ENCODE results near the gene CYB561D2. TPM values are rescaled to one million over a fixed set of nuclear protein-coding genes. Genes with fewer than 3 reads are reported as not detected.

CYB561D2 gene
- total RNA-seq, 1 donor from 2014 or later, result 5.6 TPM

DNA sequence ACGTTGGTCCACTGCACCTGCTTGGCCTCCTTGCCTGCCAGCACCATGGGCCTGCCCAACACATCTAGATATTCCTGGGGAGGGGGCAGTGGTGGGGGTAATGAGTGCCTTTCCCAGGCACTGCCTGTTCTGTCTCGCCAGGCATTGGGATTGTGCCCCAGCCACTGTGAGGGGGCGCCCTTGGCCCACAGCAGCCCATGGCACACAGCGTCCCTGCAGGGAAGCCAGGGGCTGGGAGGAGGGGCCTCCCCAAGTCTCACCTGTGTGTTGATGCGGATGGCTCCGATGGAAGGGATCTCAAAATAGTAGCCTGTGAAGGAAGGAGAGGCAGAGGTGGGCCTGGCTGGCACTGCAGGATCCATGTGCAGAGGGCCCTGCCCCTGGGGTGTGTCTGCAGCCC lies 27.4 kb downstream of the CYB561D2 start:
- ATAC-seq (ENCODE audit: poor library complexity) (no peak), DNase-seq (no peak)
- intact Hi-C loops (cut with DNase I), result no loop called here

DNA sequence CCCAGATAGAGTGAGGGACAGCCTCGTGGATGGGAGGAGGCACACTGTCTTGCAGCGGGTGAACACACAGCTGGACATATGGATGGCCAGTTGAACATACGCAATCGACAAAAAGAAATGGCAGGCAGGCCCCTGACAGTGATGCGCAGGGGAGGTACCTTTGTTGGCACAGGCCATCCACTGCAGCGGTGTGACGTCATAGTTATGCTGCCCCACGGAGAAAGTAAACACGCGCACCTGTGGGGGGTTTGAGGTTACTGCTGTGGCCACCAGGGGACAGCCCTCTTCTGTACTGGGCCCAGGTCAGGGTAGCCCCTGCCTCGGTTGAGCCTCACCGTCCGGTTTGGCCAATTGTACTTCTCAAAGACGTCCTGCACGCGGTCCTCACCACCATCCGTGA lies 28.1 kb downstream of the CYB561D2 start:
- intact Hi-C loops (cut with DNase I), result no loop called here
- no peak for DNase-seq
- ATAC-seq (ENCODE audit: poor library complexity), result no peak

DNA sequence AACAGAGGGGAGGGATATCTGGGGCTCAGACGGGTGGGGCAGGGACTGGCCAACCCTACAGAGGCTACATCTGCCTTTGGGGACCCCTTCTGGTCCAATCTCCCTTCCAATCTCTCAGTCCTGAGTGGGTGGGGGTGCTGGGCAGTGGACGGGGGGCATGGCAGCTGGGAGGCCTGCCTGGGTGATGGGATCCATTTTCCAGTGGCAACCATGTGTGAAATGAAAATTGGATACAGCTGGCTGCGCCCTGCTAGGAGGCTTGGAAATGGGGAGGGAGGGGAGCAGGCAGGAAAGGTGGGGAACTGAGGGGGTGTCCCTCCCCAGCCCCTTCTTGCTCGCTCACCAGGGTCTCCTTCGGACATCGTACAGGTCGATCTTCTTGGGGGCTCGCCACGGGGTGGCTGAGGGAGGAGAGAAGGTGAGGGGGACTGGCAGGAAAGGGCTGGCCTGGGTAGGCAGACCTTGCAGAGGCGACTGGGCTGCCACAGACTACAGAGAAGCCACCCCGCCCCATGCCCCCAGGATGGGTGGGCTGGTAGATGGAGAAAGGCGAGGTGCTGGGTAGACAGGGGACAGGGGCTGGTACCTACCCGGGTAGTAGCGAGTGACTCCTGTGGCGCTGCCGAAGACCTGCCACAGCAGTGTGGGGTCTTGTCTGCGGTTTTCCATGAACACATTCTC lies 29.9 kb downstream of the CYB561D2 start:
- intact Hi-C loops (cut with DNase I), result no loop called here
- no peak for DNase-seq
- ATAC-seq (ENCODE audit: poor library complexity), result no peak

DNA sequence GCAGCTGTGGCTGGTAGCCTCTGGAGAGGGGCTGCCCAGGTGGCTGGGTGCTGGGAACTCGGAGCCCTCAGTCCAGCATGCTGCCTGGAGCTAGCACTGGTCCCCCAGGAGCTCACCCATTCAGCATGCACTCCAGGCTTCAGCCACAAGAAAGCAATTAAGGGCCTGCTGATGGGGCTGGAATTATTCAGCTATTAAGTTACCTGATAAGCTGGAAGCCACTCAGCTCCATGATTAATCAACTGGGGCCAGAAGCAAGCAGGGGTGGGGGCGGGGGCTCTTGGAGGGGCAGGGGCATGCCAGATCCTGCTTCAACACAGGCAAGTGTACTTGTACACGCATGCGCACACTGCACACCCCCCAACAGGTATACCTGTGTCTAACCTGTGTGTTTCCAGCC lies 30.7 kb downstream of the CYB561D2 start:
- ATAC-seq (ENCODE audit: poor library complexity) (no peak), DNase-seq (no peak)
- intact Hi-C loops (cut with DNase I), result no loop called here

DNA sequence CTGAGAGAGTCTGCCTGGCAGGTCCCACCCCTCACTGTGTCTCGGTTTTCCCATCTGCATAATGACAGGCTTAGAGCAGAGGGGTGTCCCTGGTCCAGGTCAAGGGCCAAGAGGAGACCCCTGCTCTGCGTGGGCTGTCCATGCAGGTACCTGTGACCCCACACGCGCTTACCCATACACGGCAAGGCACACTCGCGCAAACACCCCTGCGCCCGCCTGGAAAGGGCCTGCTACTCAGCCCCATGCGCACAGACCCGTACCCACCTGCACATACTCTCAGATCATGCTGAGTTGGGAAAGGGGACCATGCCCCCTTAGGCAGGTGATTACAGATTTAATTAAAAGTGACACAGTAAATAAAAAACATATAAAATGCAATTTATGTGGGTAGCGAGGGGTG lies 32.1 kb downstream of the CYB561D2 start:
- ATAC-seq (ENCODE audit: poor library complexity), result no peak

DNA sequence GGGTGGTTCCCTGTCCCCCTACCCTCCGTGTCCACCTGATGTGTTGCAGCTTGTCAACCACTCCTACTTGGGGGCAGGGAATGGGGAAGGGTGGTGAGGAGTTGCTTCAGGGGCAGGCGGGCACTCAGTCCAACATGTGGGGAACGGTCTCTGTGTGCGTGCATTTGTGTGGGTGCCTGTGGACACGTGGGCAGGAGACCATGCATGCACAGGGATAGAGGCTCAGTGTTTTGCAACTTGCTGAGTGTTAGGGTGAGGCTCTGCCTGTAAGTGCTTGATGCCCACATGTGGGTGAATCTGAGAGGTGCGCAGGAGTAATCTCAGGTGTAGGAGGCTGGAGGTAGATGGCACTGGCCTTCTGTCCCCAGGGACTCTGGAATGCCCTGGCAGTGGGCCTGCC lies 33.1 kb downstream of the CYB561D2 start:
- intact Hi-C loops (cut with DNase I), result no loop called here

More for the DNA sequence above, 32.1 kb downstream of the CYB561D2 start:
- no peak for DNase-seq
- intact Hi-C loops (cut with DNase I), result no loop called here

DNA sequence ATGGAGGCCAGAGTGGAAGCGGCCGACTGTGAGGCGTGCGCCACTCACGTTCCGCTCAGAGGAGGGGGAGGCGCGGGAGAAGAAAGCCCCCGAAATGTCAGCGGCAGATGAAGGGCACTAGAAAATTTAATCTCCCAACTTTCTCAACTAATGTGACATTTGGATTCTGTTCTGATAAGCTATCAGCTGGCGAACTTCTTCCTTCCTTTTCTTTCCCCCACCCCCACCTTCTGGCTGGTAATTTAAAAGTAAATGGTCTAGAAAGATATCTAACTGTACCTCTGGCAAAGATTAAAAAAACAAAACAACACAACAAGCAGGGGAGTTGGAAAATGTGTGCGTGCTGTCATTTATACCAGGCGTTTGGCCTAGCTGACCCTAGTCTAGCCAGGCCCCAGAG lies 35.1 kb downstream of the CYB561D2 start:
- ATAC-seq (ENCODE audit: poor library complexity), result no peak
- intact Hi-C loops (cut with DNase I), result no loop called here

More for the DNA sequence above, 33.1 kb downstream of the CYB561D2 start:
- ATAC-seq (ENCODE audit: poor library complexity) (no peak), DNase-seq (no peak)

DNA sequence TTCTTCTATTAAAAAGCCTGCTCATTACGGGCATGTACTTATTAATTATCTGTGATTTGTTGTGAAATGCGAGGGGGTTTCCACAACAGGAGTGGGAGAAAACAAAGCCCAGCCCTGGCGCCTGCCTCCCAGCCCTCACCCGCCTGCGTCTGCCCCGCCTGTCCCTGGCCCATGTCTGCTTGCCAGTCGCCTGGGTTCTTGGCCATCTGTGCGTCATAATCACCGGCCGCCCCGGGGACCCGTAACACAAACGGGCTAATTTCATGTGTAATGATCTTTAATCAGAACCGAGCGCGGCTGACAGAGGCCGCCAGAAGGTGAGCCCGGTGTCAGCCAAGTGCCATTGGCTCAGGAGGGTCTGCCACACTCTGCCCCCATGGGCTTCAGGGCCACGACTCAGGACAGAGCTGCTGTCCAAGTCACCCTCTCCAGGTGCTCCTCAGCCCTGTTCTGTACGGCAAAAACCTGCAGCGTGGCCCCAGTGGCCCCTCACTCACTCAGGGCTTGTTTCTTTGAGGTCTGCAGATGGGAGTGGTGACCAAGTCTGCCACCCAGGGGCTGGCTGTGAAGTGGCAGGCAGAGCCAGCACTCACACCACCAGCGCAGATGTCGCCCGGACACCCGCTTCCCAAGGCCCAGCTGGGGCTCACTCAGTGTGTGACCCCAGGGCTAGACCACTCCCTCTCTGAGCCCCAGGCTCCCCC lies 37.5 kb downstream of the CYB561D2 start:
- DNase-seq (no peak), ATAC-seq (ENCODE audit: poor library complexity) (no peak)
- intact Hi-C loops (cut with DNase I), result no loop called here

More for the DNA sequence above, 35.1 kb downstream of the CYB561D2 start:
- no peak for DNase-seq

DNA sequence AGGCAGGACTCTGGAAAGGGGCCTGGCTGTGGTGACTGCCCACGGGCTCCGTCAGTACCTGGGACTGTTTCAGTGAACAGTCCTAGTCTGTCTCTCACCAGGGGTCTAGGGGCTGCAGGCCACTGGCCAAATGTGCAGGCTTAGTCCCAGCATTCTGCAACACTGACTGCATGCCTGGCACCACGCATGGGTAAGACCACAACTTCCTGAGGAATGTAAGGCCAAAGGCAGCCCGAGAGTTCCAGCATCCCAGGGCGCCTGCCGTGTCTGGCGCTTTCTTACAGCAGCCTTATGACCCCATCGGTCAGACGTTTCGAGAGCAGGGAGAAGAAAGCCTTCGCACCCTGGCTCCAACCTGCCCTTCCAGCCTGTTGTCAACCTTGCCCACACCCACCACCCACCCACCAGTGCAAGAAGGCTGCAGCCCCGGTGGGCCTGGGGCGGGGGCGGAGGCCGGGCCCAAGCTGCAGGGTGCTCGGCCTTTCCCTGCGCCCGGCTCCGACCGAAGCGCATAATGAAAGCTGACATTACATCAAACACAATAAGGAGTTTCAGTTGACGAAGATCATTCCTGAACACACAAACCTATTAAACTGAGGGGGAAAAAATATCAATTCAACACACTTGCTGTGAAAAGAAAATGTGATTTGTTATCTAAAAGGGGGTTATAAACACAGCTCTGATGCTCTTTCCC lies 38.2 kb downstream of the CYB561D2 start:
- DNase-seq, result no peak
- no peak for ATAC-seq (ENCODE audit: poor library complexity)
- intact Hi-C loops (cut with DNase I), result no loop called here

DNA sequence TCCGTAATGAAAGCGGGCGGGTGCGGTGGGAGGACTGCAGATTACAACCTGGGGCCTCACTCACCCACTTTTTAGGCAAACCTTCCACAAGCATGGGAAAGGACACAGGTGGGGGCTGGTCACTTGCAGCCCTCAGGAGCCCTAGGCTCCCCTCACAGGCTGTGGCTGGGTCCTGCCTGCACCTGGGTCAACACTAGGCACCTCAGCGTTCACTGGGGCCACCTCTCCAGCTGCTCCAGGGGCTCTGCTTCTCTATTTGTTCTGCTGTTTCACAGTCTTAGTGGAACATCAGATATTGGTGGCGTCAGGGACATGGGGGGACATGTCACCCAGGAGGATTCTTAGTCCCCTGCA lies 38.7 kb downstream of the CYB561D2 start:
- intact Hi-C loops (cut with DNase I), result no loop called here
- DNase-seq (no peak), ATAC-seq (ENCODE audit: poor library complexity) (no peak)

DNA sequence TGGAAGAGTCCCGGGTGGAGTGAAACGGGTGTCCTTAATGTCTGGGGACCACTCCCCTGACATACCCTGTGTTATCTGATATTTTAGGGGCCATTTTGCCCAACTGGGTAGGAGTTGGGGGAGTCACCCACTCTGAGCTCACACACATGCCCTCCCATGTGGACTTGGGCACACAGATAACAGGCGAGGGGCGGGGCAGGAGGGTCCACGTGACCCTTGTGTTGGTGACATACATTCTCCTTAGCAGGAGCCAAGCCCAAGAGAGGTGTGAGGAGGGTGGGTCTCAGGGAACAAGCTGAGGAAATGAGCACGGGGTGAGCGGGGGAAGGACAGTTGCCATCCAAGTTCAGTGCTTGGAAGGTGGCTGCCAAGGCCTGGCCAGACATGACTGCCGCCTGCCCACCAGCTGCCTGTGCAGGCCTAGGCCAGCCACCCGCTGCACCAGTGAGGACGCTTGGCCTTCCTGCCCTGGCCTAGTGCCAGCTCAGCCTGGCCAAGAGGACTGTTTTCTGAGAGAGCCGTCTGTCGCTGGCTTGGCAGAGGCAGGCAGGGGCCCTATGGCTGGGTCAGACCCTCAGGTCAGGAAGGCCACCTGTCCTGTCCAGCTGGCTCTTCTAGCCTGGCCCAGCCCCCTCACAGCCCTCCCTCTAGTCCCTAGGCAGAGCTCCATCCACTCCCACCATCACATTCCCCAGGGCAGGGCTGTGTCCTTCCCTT lies 40.0 kb downstream of the CYB561D2 start:
- peak; percentile 83 for ATAC-seq (ENCODE audit: poor library complexity)
- intact Hi-C loops (cut with DNase I), result no loop called here

DNA sequence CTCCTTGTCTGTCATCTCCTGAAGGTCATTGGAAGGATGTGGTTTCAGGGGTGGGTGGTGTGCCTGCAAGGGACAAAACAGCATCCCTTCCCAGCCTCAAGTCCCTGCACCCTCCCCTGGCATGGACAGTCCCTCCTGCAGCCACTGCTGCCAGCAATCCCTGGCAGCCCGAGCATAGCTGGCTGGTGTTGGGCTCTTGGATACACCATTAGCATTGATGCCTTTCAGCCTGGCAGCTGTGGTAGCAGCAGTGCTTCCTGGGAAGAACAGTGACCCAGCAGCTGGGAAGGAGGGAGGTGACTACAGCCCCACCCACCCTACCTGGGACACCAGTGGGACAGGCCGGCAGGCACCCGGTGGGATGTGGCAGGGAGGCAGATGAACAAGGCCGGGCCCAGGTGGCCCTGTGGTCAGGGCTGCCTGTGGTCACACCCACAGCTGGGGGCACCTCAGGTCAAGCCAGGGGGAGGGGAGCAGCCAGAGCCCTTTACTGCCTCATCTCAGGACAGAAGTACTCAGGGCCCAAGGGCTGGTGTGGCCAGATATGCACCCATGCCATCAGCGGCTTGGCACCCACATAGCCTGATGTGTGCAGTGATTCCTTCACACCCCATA lies 41.5 kb downstream of the CYB561D2 start:
- ATAC-seq (ENCODE audit: poor library complexity) (peak; percentile 87), DNase-seq (peak; percentile 68)
- intact Hi-C loops (cut with DNase I), result no loop called here

More for the DNA sequence above, 40.0 kb downstream of the CYB561D2 start:
- peak; percentile 87 for DNase-seq

DNA sequence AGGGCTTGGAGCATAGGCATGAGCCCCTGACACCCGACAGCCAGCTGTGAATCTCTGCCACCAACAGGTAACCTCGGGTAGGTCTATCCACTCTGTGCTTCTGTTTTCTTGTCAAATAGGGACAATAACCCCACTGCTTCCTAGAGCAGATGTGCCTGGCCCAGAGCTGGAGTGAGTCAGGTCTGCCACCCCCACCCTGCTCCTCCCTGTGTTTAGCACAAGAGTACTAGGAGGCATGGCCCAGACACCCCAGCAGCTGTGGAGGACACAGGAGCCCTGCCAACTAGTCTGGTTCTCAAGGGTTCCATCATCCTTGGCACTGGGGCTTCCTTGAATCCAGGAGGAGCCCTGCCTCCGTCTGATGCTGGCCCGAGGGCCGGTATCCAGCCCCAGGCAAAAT lies 42.4 kb downstream of the CYB561D2 start:
- intact Hi-C loops (cut with DNase I), result no loop called here
- ATAC-seq (ENCODE audit: poor library complexity) (no peak), DNase-seq (no peak)

DNA sequence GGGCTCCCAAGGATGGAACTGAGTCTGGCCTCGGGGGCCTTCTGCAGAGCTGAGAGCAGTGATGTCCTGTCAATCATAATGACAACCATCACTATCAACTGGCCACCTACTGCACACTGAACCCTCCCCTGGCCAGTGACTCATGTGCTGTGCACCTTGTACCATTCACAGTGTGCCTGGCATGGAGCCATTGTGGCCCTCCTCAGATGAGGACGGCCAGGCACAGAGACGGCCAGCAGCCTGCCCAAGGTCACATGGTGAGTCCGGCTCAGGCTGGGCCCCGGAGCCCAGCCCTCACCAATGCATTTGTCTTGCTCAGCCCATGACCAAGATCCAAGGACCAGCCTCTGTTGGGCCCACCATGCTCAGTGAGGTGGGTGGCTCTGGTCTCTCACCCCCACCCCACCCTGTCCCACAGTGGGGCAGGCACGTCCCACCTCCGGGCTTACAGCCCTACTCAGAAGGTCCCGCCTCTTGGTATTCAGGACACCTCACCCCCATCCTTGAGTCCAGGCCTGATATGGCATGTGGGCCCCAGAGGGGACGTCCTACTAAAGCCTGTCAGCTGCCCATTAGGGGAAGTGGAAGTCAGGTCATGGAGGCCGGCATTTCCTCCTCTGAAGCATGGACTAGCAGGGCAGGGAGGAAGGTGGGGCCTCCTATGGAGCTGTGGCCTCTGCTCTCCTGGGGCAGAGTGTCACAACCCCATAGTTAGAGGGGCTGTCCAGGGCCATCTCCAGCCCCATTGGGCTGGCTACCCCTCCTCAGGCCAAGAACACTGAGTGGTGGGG lies 44.6 kb downstream of the CYB561D2 start:
- DNase-seq (no peak), ATAC-seq (ENCODE audit: poor library complexity) (no peak)
- intact Hi-C loops (cut with DNase I), result no loop called here

DNA sequence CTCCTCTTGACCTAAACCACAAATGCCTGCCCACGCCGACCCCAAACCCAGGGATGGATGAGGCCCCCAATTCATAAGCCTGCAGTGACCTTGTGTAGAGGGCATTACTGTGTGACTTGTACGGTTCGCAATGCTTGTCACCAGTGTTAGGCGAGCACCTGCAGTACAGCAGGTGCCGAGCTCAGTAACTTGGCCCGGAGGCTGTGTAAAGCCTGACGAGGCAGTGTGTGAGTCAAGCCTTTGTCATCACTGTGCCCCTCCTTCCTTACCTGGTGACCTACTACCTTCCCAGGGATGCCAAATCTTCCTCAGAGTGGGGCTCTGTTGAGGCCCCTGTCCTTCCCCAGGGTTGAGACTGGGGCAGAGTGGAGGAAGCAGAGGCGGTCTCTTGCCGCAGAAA lies 45.8 kb downstream of the CYB561D2 start:
- ATAC-seq (ENCODE audit: poor library complexity) (no peak), DNase-seq (no peak)
- intact Hi-C loops (cut with DNase I), result no loop called here

DNA sequence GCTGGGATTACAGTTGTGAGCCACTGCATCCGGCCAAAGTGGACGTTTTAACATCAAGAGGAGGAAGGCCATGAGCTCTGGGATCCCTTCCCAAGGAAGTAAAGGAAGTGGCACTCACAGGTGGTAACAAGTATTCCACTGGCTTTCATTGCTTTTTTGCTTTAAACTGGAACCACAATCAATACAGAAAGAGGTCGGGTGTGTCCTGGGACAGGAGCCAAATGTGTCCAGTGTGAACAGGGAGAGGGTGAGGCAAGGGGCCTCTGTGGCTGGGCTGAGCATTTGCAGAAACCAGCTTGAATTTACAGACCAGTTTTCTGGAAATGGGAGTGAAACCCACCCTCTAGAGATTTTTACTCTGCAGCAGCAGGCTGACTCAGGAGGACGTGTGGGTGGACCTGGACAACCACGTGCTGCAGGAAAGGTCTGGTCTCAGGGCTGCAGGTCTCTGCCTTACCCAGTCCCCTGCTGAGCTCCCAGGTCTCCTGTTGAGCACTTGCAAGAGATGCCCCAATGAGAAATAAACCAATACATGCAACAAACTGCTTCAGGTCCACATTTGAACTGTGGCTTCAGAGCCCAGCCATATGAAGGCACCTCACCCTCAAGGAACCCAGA lies 51.4 kb downstream of the CYB561D2 start:
- ATAC-seq (ENCODE audit: poor library complexity), result no peak
- no peak for DNase-seq
- intact Hi-C loops (cut with DNase I), result no loop called here

Measured in Right ventricle myocardium superior (tissue), 1 donor.